Type B pancreatic cell (in vitro differentiated cells): ENCODE results near the gene ATRN. TPM values are rescaled to one million over a fixed set of nuclear protein-coding genes. Genes with fewer than 3 reads are reported as not detected.
A peak's percentile ranks its signal among the peaks of the same experiment; 100 is the strongest.

Experiments
- DNase-seq: peaks from one replicate; pipeline ENCODE4 v3.0.0; 2021; ENCODE audit warnings: mixed read lengths; ENCODE audit not compliant: unreplicated experiment; ENCODE audit errors: extremely low spot score
- H3K27ac Mint-ChIP-seq: 2 replicates; pipeline ENCODE4 v1.8.0; 2021; ENCODE audit warnings: mild to moderate bottlenecking, mixed read lengths
- H3K27me3 Mint-ChIP-seq: 2 replicates; pipeline ENCODE4 v1.8.0; 2021; ENCODE audit warnings: mixed read lengths
- H3K36me3 Mint-ChIP-seq: 2 replicates; pipeline ENCODE4 v1.8.0; 2021; ENCODE audit warnings: mixed read lengths
- H3K4me1 Mint-ChIP-seq: one replicate; pipeline ENCODE4 v1.8.0; 2021; ENCODE audit warnings: mixed read lengths; ENCODE audit not compliant: unreplicated experiment
- H3K4me3 Mint-ChIP-seq: 2 replicates; pipeline ENCODE4 v1.8.0; 2021; ENCODE audit warnings: mild to moderate bottlenecking, mixed read lengths
- H3K9me3 Mint-ChIP-seq: 2 replicates; pipeline ENCODE4 v1.8.0; 2021; ENCODE audit warnings: mixed read lengths
- CTCF ChIP-seq: fragments of 200-600 bp; sonication (generic); conservative IDR thresholded peaks from 2 replicates; pipeline ENCODE4 v1.5.0; 2021; ENCODE audit warnings: antibody characterized with exemption, mild to moderate bottlenecking
- total RNA-seq: library from RNA; stranded (reverse); gene quantifications from 2 replicates; pipeline ENCODE4 v1.2.1, GENCODE V29; 2021; ENCODE audit warnings: low replicate concordance

Gene ATRN
- total RNA-seq, 1 donor from 2014 or later: 36.9 TPM

GRCh38 chr20:3681931-3682781 lies 211.3 kb downstream of the ATRN start, which contains the start of gene ADAM33:
ADAM33 (minus strand) TSS chr20:3682010; CDS start chr20:3682004, 6 bp downstream.
- H3K9me3 Mint-ChIP-seq: no peaks in the 10 kb centered on the region
- H3K4me1 Mint-ChIP-seq: peaks cover 17% of the 10 kb centered on the region
- peak within 1 kb of the TSS; percentile 79 for H3K4me3 Mint-ChIP-seq
- peaks cover 67% of the 10 kb centered on the region for H3K27me3 Mint-ChIP-seq
- no peak for DNase-seq
- H3K27ac Mint-ChIP-seq: no peak within 1 kb of the TSS
- no peaks in the 10 kb centered on the region for H3K36me3 Mint-ChIP-seq
- peak; percentile 37 for TF ChIP-seq CTCF

GRCh38 chr20:3685341-3685740 lies 214.5 kb downstream of the ATRN start:
- Mint-ChIP-seq H3K36me3 (no peaks in the 10 kb centered on the region), H3K9me3 (no peaks in the 10 kb centered on the region), H3K4me3 (no peak overlapping the region), H3K27me3 (peaks cover 52% of the 10 kb centered on the region), H3K27ac (no peak overlapping the region), H3K4me1 (peaks cover 5% of the 10 kb centered on the region)
- no peak for TF ChIP-seq CTCF
- no peak for DNase-seq

GRCh38 chr20:3686421-3686820 lies 215.6 kb downstream of the ATRN start:
- TF ChIP-seq CTCF: no peak
- peaks cover 44% of the 10 kb centered on the region for H3K27me3 Mint-ChIP-seq
- DNase-seq: no peak
- H3K36me3 Mint-ChIP-seq: no peaks in the 10 kb centered on the region
- no peak overlapping the region for H3K4me3 Mint-ChIP-seq
- H3K4me1 Mint-ChIP-seq: no peaks in the 10 kb centered on the region
- no peaks in the 10 kb centered on the region for H3K9me3 Mint-ChIP-seq
- no peak overlapping the region for H3K27ac Mint-ChIP-seq

GRCh38 chr20:3686867-3687321 lies 216.1 kb downstream of the ATRN start:
- H3K9me3 Mint-ChIP-seq: no peaks in the 10 kb centered on the region
- H3K27ac Mint-ChIP-seq: no peak overlapping the region
- H3K4me3 Mint-ChIP-seq: no peak overlapping the region
- DNase-seq: no peak
- no peak for TF ChIP-seq CTCF
- H3K36me3 Mint-ChIP-seq: no peaks in the 10 kb centered on the region
- H3K27me3 Mint-ChIP-seq: peaks cover 43% of the 10 kb centered on the region
- no peaks in the 10 kb centered on the region for H3K4me1 Mint-ChIP-seq

GRCh38 chr20:3687655-3688054 lies 216.8 kb downstream of the ATRN start:
- no peak for TF ChIP-seq CTCF
- DNase-seq: no peak
- no peaks in the 10 kb centered on the region for H3K36me3 Mint-ChIP-seq
- no peak overlapping the region for H3K27ac Mint-ChIP-seq
- H3K9me3 Mint-ChIP-seq: no peaks in the 10 kb centered on the region
- no peaks in the 10 kb centered on the region for H3K4me1 Mint-ChIP-seq
- H3K4me3 Mint-ChIP-seq: no peak overlapping the region
- peaks cover 39% of the 10 kb centered on the region for H3K27me3 Mint-ChIP-seq
